HG03095 (cell line): Measurements from ENCODE around the gene ACP5.
"Not testable (repeated sequence)": the region's sequence is repeated elsewhere in the genome, so short reads cannot be mapped to it uniquely, and the experiment has no call there.

ENCODE experiments used
- ATAC-seq: cut with Tn5 transposase; IDR thresholded peaks from one replicate; pipeline ENCODE4 v1.9.1; 2021; ENCODE audit warnings: moderate library complexity; ENCODE audit not compliant: unreplicated experiment

ACP5 gene

DNA sequence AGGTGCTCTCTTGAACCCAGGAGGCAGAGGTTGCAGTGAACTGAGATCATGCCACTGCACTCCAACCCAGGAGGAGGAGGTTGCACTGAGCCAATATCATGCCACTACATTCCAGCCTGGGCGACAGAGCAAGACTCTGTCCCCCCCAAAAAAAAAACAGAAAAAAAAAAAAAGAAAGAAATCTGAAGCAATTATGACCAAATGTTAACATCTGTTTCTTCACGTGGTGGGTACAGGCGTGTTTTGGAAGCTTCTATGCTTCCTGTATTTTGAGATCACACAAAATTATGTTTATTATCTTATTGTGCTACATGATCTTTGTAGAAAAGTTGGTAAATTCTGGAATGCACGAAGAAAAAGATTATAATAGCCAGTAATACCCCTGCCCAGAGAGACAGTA, 2.7 kb upstream of the ACP5 start:
- no peak for ATAC-seq

DNA sequence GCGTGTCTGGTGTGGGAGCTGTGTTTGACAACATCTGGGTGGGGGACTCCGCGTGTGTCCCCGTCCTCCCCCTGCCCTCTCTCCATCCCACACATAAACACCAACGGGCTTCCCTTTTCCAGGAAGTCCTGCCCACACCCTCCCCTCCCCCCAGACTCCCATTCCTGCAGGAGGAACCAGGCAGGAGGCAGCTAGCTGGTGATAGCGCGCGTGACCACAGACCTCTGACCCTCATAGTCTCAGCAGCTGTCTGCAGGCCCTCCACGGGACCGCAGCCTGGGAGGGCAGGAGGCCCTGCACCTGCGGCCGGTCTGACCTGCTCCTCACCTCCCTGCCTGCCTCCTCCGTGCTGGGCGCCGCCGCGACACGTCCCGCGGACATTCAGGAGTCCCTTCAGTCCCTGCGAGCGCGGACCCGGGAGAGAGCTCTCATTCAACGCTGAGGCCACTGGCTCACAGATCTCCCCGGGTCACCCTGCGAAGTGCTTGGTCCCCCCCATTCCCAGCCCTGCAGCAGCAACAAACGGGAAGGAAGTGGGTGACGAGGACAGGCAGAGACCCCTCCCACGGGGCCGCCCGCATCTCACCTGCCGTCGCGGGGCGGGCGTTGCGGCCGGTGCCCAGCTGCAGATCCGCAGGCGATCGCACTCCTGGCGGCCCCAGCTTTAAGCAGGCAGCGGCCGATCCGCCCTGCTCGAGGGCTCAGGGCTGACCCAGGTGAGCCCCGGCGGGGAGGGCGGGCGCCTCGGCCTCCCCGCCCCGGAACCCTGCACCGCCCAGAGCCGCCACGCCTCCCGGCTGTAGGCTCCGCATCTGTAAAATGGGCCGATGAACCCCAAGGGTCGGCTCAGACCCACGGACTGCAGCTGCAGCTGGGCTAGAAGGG, 1.1 kb upstream of the ACP5 start:
- ATAC-seq = no peak

DNA sequence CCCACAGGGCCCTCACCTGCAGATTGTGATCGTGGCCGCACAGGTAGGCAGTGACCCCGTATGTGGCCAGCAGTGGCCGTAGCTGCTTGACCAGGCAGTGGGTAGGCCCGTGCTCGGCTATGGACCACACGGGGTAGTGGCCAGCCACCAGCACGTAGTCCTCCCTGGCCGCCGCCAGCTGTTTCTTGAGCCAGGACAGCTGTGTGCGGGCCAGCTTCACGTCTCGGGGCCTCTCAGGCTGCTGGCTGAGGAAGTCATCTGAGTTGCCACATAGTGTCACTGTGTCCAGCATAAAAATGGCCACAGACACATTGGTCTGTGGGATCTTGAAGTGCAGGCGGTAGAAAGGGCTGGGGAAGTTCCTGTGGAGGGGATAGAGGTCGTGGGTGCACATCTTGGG, 1.2 kb downstream of the ACP5 start:
- no peak for ATAC-seq

DNA sequence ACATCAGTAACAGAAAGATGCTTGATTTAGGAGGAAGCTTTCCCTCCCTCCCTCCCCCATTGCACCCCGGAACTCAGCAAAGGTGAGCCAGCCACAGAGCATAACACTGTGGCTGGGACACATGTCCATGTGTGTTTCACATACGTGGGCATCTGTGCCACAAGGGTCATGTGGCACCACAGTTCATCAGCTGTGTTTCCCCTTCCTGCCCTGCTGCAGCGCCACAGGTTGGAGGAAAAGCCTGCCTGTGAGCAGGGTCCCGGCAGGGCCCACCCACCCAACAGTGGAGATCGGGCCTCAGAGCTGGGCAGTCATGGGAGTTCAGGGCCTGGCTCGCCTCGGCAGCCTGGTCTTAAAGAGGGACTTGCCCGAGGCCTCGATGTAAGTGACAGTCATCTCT, 2.8 kb downstream of the ACP5 start:
- no peak for ATAC-seq

DNA sequence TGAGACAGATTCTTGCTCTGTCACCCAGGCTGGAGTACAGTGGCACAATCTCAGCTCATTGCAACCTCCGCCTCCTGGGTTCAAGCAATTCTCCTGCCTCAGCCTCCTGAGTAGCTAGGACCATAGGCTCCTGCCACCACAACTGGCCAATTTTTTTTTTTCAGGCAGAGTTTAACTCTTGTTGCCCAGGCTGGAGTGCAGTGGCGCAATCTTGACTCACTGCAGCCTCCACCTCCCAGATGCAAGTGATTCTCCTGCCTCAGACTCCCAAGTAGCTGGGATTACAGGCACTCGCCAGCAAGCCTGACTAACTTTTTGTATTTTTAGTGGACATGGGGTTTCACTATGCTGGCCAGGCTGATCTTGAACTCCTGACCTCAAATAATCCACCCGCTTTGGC, 3.7 kb downstream of the ACP5 start:
- not testable (repeated sequence) for ATAC-seq

DNA sequence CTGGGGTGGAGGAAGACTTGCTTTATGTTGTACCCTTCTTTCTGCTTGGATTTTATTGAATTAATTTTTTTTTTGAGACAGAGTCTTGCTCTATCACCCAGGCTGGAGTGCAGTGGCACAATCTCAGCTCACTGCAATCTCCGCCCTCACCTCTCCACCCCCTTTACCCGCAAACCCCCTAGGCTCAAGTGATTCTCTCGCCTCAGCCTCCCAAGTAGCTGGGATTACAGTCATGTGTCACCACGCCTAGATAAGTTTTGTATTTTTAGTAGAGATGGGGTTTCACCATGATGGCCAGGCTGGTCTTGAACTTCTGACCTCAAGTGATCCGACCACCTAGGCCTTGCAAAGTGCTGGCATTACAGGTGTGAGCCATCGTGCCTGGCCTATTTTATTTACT, 4.1 kb downstream of the ACP5 start:
- ATAC-seq = not testable (repeated sequence)

DNA sequence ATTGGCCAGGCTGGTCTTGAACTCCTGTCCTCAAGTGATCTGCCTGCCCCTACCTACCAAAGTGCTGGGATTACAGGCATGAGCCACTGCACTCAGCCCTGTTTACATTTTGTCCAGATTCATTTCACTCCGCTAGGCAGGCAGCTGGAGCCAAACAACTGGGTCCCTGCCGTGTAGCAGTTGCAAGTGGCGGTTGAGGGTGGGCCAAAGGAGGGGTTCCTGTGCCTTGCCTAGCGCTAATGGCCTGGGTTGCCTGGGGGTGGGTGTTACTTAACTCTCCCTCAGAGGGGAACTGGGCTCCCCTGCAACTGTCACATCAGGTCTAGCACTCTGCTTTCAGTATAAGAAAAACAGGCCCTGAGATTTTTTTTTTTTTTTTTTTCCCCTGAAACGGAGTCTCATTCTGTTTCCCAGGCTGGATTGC, 7.4 kb downstream of the ACP5 start:
- no peak for ATAC-seq

DNA sequence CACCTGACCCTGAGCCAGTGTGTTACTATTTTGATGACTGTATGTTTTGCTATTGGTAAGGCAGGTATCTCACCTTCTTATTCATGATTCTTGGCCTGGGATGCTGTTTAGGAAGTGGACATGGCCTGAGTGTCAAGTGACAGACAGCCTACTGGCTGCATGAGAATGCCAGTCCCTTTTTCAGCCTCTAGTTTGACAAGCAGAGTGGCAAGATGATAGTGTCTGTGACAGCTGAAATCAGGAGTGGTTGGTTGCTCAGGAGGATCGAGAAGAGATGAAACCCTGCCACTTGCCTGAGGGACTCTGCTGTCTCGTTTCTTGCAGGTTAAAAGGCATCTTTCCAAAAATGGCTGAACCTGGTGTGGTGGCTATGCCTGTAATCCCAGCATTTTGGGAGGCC, 11.3 kb downstream of the ACP5 start:
- no peak for ATAC-seq

DNA sequence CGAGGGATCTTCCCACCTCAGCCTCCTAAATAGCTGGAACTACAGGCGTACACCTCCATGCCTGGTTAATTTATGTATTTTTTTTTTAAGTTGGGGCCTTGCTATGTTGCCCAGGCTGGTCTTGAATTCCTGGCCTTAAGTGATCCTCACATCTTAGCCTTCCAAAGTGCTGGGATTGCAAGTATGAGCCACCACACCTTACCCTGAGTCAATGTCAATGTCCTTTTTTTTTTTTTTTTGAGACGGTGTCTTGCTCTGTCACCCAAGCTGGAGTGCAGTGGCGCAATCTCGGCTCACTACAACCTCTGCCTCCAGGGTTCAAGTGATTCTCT, 11.8 kb downstream of the ACP5 start:
- not testable (repeated sequence) for ATAC-seq

DNA sequence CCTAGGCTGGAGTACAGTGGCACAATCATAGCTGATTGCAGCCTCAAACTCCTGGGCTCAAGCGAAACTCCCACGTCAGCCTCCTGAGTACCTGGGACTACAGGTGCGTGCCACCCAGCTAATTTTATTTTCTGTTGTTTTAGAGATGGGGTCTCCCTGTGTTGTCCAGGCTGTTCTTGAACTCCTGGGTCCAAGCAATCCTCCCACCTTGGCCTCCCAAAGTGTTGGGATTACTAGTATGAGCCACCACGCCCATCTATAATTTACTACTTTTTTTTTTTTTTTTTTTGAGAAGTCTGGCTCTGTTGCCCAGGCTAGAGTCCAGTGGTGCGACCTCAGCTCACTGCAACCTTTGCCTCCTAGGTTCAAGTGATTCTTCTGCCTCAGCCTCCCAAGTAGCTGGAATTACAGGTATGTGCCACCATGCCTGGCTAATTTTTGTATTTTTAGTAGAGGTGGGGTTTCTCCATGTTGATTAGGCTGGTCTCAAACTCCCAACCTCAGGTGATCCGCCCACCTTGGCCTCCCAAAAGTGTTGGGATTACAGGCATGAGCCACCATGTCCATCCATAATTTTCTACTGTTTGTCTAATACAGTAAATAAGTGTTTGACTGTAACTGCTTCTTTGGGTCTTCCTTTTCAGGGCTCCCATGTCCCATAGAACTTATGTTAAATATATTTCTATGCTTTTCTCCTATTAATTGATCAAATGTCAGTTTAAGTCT, 13.2 kb downstream of the ACP5 start:
- ATAC-seq = not testable (repeated sequence)

DNA sequence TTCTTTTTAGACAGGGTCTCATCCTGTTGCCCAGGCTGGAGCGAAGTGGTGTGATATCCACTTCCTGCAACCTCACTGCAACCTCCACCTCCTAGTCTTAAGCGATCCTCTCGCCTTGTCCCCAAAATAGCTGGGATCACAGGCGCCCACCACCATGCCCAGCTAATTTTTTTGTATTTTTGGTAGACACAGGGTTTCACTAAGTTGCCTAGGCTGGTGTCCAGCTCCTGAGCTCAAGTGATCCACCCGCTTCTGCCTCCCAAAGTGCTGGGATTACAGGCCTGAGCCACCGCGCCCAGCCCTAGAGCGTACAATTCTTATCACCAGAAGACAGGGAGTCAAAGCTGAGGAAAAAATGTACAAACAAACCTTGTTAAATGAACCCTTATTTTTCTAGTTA, 13.9 kb downstream of the ACP5 start:
- no peak for ATAC-seq

DNA sequence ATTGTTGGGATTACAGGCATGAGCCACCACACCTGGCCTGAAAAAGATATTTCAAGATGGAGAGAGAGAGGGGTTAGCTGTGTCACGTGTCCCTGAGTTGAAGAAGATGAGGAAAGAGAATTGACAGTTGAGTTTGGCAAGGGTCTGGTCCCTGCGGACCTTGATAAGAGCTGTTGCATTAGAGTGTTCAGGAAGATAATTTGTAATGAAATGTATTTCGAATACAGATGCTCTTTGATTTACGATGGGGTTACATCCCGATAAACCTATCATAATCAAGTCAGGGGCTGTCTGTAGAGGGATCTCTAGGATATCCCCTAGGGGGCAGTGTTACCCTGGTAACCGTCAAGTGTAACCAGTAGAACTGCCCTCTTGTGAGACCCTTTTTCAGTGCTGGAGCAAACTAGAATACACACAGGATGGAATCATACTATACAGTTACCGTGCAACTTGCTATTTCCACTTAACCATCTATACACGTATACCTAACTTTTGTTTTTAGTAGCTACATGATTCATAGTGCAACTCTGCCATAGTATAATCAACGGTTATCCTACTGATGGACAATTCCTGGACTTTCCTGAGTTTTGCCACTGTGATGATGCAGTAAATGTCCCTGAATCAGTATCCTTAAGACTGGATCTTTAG, 16.9 kb downstream of the ACP5 start:
- ATAC-seq = peak; percentile 32

DNA sequence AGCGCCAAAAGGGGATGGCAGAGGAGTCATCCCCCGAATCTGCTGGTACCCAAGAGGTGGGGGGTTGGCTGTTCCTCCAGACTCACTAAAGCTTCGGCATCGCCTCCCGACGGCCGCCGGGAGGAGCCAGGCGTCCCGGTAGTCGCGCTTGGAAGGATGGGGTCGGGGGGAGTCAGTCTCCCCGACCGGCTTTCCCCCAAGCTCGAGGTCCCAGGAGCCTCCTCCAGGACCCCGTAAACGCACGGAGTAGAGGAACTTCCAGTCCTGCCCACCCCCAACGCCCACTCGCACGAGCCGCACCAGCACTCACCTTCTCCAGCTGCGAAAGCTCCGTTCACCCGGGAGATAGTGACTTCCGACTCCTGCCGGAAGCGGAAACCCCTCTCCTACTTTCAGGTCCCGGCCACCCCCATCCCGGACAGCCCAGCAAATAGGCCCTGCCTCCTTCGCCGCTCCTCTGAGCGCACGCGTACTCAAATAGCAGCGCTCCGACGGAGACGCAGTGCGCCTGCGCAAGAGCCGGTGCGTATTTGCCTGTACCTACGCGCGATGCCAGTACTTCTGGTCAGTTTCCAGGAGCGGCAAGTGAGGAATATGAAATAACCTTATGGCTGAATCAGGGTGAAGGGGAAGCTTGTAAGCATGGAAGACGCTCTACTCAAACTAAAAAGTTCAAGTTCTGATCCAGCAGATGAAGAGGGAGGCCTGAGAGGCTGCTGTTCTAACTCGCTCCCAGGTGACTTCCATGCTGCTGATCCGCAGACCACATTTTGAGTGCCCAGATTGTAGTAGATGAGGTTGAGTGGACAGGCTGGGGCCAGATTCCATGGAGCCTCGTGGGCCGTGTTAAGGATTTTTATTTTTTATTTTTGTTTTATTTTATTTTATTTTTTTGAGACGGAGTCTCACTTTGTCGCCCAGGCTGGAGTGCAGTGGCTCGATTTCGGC, 18.3 kb downstream of the ACP5 start, which contains the start of gene ELOF1:
TSS of gene ELOF1 (minus strand) at position 350 of the 948 bp plus-strand sequence. CDS start 4,883 bp downstream, outside the sequence.
- peak; percentile 50 for ATAC-seq

DNA sequence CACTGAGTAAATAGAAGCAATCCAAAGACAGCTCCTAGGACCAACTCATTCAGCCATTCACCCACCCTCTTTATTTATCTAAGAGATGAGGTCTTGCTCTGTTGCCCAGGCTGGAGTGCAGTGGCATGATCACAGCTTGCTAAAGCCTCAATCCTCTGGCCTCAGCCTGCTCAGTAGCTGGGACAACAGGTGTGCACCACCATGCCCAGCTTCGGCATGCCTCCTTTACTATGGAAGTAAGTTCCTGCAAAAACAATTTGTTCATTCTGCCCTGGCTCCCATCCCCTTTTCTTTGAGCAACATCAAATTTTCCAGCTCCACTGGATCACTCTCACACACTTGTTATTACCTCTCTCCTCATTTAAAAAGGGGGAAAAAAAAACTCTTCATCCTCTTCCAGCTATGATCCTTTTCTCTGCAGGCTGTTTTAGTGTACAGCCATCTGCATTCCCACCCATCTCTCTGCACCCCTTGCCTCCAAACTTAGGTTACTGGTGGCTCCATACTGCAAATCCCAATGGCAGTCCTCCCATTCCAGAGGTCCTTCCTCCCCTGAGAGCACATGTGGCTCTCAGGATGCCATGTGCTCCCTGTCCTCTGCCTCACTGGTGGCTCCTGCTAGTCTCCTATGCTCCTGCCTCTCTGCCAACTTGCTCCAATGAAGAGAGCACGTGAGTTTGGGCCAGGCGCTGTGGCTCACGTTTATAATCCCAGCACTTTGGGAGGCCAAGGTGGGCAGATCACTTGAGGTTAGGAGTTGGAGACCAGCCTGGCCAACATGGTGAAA, 20.6 kb downstream of the ACP5 start:
- ATAC-seq = no peak

DNA sequence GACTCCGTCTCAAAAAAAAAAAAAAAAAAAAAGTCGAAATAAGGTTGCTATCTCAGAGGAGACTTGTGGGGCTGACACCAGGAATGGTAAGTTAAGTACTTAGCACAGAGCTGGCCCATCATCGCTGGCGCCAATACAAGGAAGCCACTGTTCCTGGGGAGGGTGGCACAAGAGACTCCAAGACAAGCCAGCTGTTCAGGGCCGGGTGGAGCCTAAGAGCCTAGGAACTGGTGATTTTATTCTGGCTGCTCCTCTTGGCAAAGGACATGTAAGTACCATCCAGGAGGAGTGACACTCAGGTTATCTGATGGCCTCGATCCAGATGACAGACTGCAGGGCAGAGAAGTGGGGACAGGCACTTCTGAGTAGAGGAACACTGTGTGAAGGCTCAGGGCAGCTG, 22.2 kb downstream of the ACP5 start:
- ATAC-seq = no peak

DNA sequence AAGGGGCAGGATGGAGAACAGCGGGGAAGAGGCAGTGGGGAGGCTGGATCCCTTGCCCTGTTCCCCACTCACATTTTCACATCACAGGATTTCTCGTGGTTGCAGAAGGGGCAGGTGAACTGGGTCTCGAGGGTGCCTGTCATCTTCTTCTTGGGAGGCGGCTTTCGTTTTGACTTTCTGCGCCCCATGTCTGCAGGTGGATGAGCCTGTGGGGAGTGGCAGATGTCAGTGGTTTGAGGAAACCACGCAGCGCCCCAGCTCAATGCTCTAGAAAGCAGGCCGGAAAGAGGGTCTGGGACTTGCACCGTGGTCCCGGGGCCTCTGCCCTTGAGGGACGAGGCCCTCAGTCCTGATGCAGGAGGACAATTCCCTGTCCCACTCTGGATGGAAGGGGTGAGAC, 23.3 kb downstream of the ACP5 start:
- ATAC-seq = no peak

DNA sequence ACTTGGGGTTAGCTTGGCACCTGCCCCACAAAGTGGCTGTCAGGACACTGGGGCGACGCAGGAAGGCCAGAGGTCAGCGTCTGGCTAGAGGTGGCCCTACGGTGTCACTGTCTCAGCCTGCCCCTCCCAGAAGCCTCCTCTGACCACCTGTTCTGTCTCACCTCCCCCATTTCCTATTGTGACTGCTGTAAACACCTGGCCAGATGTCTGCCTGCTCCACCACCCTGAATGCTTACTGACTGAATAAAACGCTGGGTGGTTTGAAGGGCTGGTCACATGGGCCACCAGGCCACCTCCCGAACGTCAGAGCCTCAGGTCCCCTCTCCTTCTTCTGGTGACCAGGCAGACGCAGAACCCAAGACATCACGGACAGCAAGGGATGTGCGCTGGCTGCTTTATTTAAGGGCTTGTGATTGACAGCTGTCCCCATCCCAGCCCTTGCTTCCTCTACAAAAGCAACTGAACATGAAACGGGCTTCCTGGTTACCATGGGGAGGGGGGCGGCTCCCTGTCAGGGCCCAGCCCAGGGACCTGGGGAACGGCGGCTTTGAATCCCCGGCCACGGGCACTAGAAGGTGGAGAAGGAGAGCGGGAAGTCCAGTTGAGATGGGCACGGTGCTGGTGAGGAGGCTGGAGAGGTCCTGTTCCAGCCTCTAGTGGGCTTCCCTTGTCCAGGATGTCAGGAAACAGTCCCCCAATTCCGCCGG, 24.6 kb downstream of the ACP5 start:
- ATAC-seq = no peak

DNA sequence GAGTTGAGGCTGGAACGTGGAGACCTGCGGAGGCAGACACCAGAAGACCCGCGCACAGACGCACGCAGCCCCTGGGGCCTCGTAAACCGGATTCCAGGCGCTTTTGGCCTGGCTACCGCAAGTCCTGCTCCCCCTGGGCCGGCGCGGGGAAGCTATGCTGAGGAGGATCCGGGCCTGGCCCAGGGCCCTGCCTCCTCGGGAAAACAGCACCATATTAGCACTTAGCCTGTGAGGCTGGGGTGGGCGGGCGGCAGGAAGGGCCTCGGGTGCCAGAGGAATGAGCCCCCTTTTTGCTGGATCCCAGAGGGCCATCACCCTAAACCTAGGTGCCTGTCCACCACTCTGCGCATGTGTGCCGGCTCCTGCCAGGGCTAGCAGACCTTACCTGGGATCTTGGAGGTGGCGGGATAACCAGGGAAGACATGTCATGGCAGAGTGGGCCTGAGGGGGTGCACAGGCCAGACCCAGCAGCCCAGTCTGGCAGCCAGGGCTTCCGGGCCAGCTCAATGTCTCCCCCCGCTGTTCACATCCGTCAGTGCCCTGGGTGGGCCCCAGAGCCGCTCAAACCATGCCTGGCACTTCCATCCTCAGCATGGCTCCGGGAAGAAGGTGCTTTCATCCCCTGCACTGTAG, 25.7 kb downstream of the ACP5 start:
- no peak for ATAC-seq

DNA sequence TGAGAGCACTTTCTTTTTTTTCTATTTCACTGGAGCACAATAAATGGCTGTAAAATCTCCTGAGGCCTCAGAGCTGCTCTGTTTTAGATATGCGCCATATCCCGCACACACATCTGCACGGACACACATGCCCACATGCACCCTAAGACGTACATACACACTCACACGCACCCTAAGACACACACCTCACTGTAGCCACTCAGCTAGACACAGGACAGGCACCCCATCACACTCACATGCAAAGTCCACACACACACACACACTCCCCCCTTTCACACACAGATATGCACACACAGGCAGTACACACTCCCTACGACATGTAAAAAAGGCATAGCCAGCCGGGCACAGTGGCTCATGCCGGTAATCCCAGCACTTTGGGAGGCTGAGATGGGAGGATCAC, 27.2 kb downstream of the ACP5 start:
- ATAC-seq = no peak
